Measurements from ENCODE around the gene EIF3J. TPM values are rescaled to one million over a fixed set of nuclear protein-coding genes. Genes with fewer than 3 reads are reported as not detected.
"Not testable (repeated sequence)": the region's sequence is repeated elsewhere in the genome, so short reads cannot be mapped to it uniquely, and the experiment has no call there.

Gene EIF3J
- polyA plus RNA-seq, 1 donor from 2014 or later = 52.9 TPM

DNA sequence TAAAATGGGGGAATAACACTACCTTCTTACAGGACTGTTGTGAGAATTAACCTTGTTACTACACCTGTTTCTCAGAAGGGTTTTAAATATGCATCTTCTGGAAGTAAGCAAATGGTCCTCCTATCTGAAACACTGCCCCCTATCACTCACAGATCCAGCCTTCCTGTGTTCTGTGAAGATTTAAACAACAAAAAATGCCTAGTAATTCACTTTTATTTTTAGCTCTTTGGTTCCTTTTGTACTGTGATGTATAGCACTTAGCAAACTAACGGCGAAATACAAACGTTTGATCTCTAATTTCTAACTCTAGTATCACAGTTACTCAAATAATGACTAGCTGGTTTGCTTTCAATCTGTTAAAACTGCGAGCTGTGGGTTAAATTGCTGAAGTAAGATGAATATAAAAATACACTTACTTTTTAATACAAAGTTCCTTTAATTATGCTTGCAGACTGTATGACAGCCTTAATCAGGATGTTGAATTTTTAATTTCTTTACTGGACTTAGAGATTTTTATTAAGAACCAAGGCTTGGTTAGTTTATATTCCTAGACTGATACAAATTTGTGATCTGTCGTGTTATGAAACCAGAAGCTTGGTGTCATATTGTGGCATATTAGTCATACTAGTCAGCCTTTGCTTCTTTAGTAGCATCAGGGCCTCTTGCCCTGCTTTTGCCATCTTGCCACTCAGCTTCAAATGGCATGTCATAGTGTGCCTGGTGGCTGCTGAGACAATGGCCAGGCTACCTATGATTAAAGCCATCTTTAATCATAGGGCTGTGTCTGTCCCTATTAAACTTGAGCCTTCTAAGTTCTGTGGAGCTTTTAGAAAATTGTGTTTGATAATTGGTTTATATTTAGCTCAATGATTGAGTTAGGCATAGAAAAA lies 9.2 kb downstream of the EIF3J start:
- Histone ChIP-seq H3F3A (ENCODE audit: insufficient read depth, low read length, poor library complexity, severe bottlenecking) (no peaks in the 10 kb centered on the region), H2AFZ (ENCODE audit: low read depth, low read length) (no peak overlapping the region), H3K36me3 (ENCODE audit: insufficient read depth, low read length) (no peaks in the 10 kb centered on the region), H4K20me1 (ENCODE audit: insufficient read depth) (no peaks in the 10 kb centered on the region), H3K9ac (ENCODE audit: low read length) (no peak overlapping the region), H3K4me3 (ENCODE audit: low read length) (no peak overlapping the region), H3K9me3 (ENCODE audit: low read length) (no peaks in the 10 kb centered on the region), H3K4me2 (ENCODE audit: low read length) (no peak overlapping the region), H3K27me3 (ENCODE audit: insufficient read depth, low read depth, low read length) (no peaks in the 10 kb centered on the region), H3K79me2 (replicated peaks; ENCODE audit: insufficient read depth, low read length) (peaks cover 8% of the 10 kb centered on the region), H3K9me2 (ENCODE audit: insufficient read depth, low read length) (no peaks in the 10 kb centered on the region), H3K27ac (ENCODE audit: low read length) (no peak overlapping the region)
- TF ChIP-seq EZH2 (IDR thresholded peaks at IDR 0.05; ENCODE audit: borderline replicate concordance, insufficient read depth, low read length, poor library complexity, severe bottlenecking) (no peak), SMC3 (conservative IDR thresholded peaks at IDR 0.05; ENCODE audit: poor library complexity) (no peak), MXI1 (conservative IDR thresholded peaks at IDR 0.05; ENCODE audit: poor library complexity, severe bottlenecking) (no peak), RAD21 (conservative IDR thresholded peaks at IDR 0.05) (no peak), TAF1 (IDR thresholded peaks at IDR 0.05; ENCODE audit: low read depth) (no peak), EP300 (conservative IDR thresholded peaks at IDR 0.05; ENCODE audit: poor library complexity, severe bottlenecking) (no peak), POLR2AphosphoS5 (IDR thresholded peaks at IDR 0.05) (no peak)
- TF ChIP-seq, protein P1, sequence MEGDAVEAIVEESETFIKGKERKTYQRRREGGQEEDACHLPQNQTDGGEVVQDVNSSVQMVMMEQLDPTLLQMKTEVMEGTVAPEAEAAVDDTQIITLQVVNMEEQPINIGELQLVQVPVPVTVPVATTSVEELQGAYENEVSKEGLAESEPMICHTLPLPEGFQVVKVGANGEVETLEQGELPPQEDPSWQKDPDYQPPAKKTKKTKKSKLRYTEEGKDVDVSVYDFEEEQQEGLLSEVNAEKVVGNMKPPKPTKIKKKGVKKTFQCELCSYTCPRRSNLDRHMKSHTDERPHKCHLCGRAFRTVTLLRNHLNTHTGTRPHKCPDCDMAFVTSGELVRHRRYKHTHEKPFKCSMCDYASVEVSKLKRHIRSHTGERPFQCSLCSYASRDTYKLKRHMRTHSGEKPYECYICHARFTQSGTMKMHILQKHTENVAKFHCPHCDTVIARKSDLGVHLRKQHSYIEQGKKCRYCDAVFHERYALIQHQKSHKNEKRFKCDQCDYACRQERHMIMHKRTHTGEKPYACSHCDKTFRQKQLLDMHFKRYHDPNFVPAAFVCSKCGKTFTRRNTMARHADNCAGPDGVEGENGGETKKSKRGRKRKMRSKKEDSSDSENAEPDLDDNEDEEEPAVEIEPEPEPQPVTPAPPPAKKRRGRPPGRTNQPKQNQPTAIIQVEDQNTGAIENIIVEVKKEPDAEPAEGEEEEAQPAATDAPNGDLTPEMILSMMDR (IDR thresholded peaks at IDR 0.05; ENCODE audit: poor library complexity, severe bottlenecking) = no peak
- TF ChIP-seq, protein P2, sequence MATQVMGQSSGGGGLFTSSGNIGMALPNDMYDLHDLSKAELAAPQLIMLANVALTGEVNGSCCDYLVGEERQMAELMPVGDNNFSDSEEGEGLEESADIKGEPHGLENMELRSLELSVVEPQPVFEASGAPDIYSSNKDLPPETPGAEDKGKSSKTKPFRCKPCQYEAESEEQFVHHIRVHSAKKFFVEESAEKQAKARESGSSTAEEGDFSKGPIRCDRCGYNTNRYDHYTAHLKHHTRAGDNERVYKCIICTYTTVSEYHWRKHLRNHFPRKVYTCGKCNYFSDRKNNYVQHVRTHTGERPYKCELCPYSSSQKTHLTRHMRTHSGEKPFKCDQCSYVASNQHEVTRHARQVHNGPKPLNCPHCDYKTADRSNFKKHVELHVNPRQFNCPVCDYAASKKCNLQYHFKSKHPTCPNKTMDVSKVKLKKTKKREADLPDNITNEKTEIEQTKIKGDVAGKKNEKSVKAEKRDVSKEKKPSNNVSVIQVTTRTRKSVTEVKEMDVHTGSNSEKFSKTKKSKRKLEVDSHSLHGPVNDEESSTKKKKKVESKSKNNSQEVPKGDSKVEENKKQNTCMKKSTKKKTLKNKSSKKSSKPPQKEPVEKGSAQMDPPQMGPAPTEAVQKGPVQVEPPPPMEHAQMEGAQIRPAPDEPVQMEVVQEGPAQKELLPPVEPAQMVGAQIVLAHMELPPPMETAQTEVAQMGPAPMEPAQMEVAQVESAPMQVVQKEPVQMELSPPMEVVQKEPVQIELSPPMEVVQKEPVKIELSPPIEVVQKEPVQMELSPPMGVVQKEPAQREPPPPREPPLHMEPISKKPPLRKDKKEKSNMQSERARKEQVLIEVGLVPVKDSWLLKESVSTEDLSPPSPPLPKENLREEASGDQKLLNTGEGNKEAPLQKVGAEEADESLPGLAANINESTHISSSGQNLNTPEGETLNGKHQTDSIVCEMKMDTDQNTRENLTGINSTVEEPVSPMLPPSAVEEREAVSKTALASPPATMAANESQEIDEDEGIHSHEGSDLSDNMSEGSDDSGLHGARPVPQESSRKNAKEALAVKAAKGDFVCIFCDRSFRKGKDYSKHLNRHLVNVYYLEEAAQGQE (IDR thresholded peaks at IDR 0.05; ENCODE audit: borderline replicate concordance) = no peak

DNA sequence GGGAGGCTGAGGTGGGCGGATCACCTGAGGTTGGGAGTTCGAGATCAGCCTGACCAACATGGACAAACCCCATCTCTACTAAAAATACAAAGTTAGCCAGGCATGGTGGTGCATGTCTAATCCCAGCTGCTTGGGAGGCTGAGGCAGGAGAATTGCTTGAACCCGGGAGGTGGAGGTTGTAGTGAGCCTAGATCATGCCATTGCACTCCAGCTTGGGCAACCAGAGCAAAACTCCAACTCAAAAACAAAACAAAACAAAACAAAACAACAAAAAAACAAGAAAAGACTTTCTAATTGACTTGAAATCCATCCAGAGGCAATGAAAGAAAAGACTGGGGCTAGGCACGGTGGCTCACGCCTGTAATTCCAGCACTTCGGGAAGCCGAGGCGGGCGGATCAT lies 12.2 kb downstream of the EIF3J start:
- H3K27ac ChIP-seq (ENCODE audit: low read length); H3K79me2 ChIP-seq (replicated peaks; ENCODE audit: insufficient read depth, low read length); H3K9ac ChIP-seq (ENCODE audit: low read length); H3K9me3 ChIP-seq (ENCODE audit: low read length); H2AFZ ChIP-seq (ENCODE audit: low read depth, low read length); H3K27me3 ChIP-seq (ENCODE audit: insufficient read depth, low read depth, low read length); H3K36me3 ChIP-seq (ENCODE audit: insufficient read depth, low read length); H3K4me3 ChIP-seq (ENCODE audit: low read length); H3K9me2 ChIP-seq (ENCODE audit: insufficient read depth, low read length); H4K20me1 ChIP-seq (ENCODE audit: insufficient read depth); H3F3A ChIP-seq (ENCODE audit: insufficient read depth, low read length, poor library complexity, severe bottlenecking); H3K4me2 ChIP-seq (ENCODE audit: low read length): not testable (repeated sequence)
